GM12878 (cell line): ENCODE data around the gene PAX5. TPM values are rescaled to one million over a fixed set of nuclear protein-coding genes. Genes with fewer than 3 reads are reported as not detected.

Source experiments
- ATAC-seq: fragments of 200-7000 bp; cut with Tn5 transposase; 3 replicates; pipeline ENCODE4 v1.9.1; 2020; ENCODE audit warnings: mild to moderate bottlenecking, moderate library complexity
- BruUV-seq: library from RNA; stranded (reverse); fragments of 400-500 nt; replicated peaks from 2 replicates; lab custom pipeline; 2021; lab: Mats Ljungman, UMichigan
- CTCF ChIA-PET: fragments of 300-600 bp; sonication (Branson Sonifier 250); formaldehyde crosslinking; extraction: SDS; loops from one replicate; lab custom pipeline; 2021; ENCODE audit warnings: inconsistent platforms; lab: Yijun Ruan, JAX
- POLR2A ChIA-PET: fragments of 350-600 bp; formaldehyde crosslinking; extraction: SDS; loops from one replicate; lab custom pipeline; 2021; ENCODE audit warnings: inconsistent platforms; lab: Charles Lee
- RAD21 ChIA-PET: fragments of 300-600 bp; sonication (Branson Sonifier 250); formaldehyde crosslinking; loops from one replicate; lab custom pipeline; 2023; ENCODE audit warnings: antibody characterized with exemption; ENCODE audit not compliant: unreplicated experiment; lab: Charles Lee
- SMC1A ChIA-PET: fragments of 300-600 bp; sonication (Branson Sonifier 250); formaldehyde crosslinking; loops from one replicate; lab custom pipeline; 2023; ENCODE audit not compliant: unreplicated experiment, uncharacterized antibody; lab: Charles Lee
- DNase-seq: peaks from one replicate; pipeline ENCODE4 v3.0.0-alpha.2; 2011; ENCODE audit warnings: low read depth, low spot score
- FAIRE-seq: peaks from 3 replicates; lab custom pipeline; 2011; peaks lifted over from hg19 to GRCh38; lab: Jason Lieb, UNC
- H2AFZ ChIP-seq: 2 replicates; pipeline ENCODE4 v1.6.0; 2011; ENCODE audit warnings: low read depth, low read length, control low read depth; ENCODE audit not compliant: control insufficient read depth
- H3K27ac ChIP-seq: 2 replicates; pipeline ENCODE4 v1.5.1; 2011; ENCODE audit warnings: control low read depth; ENCODE audit not compliant: control insufficient read depth, insufficient read depth
- H3K27me3 ChIP-seq, 2 experiments: replicated peaks in 1 of 2; 2 replicates each; pipeline versions ENCODE4 v1.6.0 to v1.6.1; 2011; ENCODE audit warnings: low read length in 1 of 2; ENCODE audit not compliant: control insufficient read depth in 2 of 2, insufficient read depth in 2 of 2
- H3K36me3 ChIP-seq, 2 experiments: 2 replicates each; pipeline ENCODE4 v1.5.1; 2011; ENCODE audit warnings: low read length in 1 of 2; ENCODE audit not compliant: control insufficient read depth in 2 of 2, insufficient read depth in 2 of 2
- H3K4me1 ChIP-seq: 2 replicates; pipeline ENCODE4 v1.6.1; 2011; ENCODE audit warnings: mild to moderate bottlenecking, low read length, moderate library complexity, mixed read lengths; ENCODE audit not compliant: control insufficient read depth, insufficient read depth
- H3K4me2 ChIP-seq: 2 replicates; pipeline ENCODE4 v1.6.0; 2011; ENCODE audit warnings: control low read depth; ENCODE audit not compliant: control insufficient read depth, insufficient read depth
- H3K4me3 ChIP-seq: fragments of 200-600 bp; sonication (generic); 2 replicates; pipeline ENCODE4 v1.5.1; 2016
- H3K79me2 ChIP-seq: 2 replicates; pipeline ENCODE4 v1.6.0; 2011; ENCODE audit warnings: low read length; ENCODE audit not compliant: control insufficient read depth, insufficient read depth
- H3K9ac ChIP-seq: 2 replicates; pipeline ENCODE4 v1.8.0; 2011; ENCODE audit warnings: low read length, control low read depth, mixed read lengths; ENCODE audit not compliant: control insufficient read depth, insufficient read depth
- H3K9me3 ChIP-seq: replicated peaks from 3 replicates; pipeline ENCODE4 v1.5.1; 2011; ENCODE audit warnings: mild to moderate bottlenecking, low read length; ENCODE audit not compliant: control insufficient read depth, insufficient read depth
- H4K20me1 ChIP-seq: 2 replicates; pipeline ENCODE4 v1.6.0; 2011; ENCODE audit not compliant: control insufficient read depth, insufficient read depth
- ETV6 ChIP-seq, 2 experiments: fragments of 450-650 bp in 1 of 2; IDR thresholded peaks in 1 of 2; conservative IDR thresholded peaks in 1 of 2; 2 replicates each; pipeline ENCODE4 v1.6.1; 2014; ENCODE audit warnings: antibody characterized with exemption in 1 of 2, borderline replicate concordance in 1 of 2, low read depth in 1 of 2, mild to moderate bottlenecking in 1 of 2, moderate library complexity in 1 of 2
- FOXM1 ChIP-seq: IDR thresholded peaks from 2 replicates; pipeline ENCODE4 v1.6.1; 2012; ENCODE audit warnings: low read depth, mild to moderate bottlenecking, inconsistent platforms, low read length, moderate library complexity
- HCFC1 ChIP-seq: fragments of 150-350 bp; IDR thresholded peaks from 2 replicates; pipeline ENCODE4 v1.6.1; 2014; ENCODE audit warnings: low read length
- HDAC6 ChIP-seq: fragments of 200-600 bp; sonication (generic); IDR thresholded peaks from one replicate; pipeline ENCODE4 v1.8.0; 2017; ENCODE audit warnings: antibody characterized with exemption; ENCODE audit not compliant: unreplicated experiment
- MYC ChIP-seq: IDR thresholded peaks from 2 replicates; pipeline ENCODE4 v1.6.1; 2011; ENCODE audit warnings: mild to moderate bottlenecking, low read length, moderate library complexity, inconsistent platforms; ENCODE audit not compliant: insufficient read depth, insufficient replicate concordance, insufficient read length, severe bottlenecking
- SMAD5 ChIP-seq: IDR thresholded peaks from 2 replicates; pipeline ENCODE4 v1.6.1; 2016; ENCODE audit warnings: antibody characterized with exemption, low read depth
- SUPT20H ChIP-seq: IDR thresholded peaks from 2 replicates; pipeline ENCODE4 v1.6.1; 2011; ENCODE audit warnings: low read depth, mild to moderate bottlenecking, low read length, moderate library complexity, borderline replicate concordance; ENCODE audit not compliant: control insufficient read depth
- ZSCAN29 ChIP-seq: fragments of 450-650 bp; IDR thresholded peaks from 2 replicates; pipeline ENCODE4 v1.6.1; 2017; ENCODE audit warnings: mild to moderate bottlenecking, moderate library complexity
- WGBS: methylation state at CpG from one replicate; pipeline ENCODE4 v1.1.6; 2016; ENCODE audit warnings: low lambda C conversion rate; ENCODE audit not compliant: insufficient replicate concordance, insufficient coverage; ENCODE audit errors: missing lambda C conversion rate; 5-methylcytosine and 5-hydroxymethylcytosine counted together
- in situ Hi-C: fragments of 300-500 bp; cut with MboI; formaldehyde crosslinking; loops from 9 replicates; pipeline ENCODE4 v1.14.3; 2018; ENCODE audit warnings: mixed read lengths
- intact Hi-C: fragments of 100-400 bp; cut with micrococcal nuclease; formaldehyde crosslinking; loops from one replicate; pipeline ENCODE4 v1.14.2; 2022; ENCODE audit not compliant: unreplicated experiment
- polyA plus RNA-seq, 11 experiments: library from polyadenylated mRNA; depleted of rRNA in 4 of 11; unstranded in 6 of 11; stranded (reverse) in 5 of 11; fragments of >200 nt; fragmentation: Nextera tagmentation in 4 of 11; fragmentation: Illumina TruSeq in 1 of 11; extraction: Ambion mirVana in 4 of 11; extraction: Trizol in 1 of 11; gene quantifications; 1 replicate in 1 of 11; 2 replicates in 10 of 11; pipeline versions ENCODE4 v1.2.1 to v1.2.3, GENCODE V29; 2011 to 2016; ENCODE audit warnings: inconsistent platforms in 2 of 11, missing spikeins in 2 of 11, low read depth in 1 of 11
- total RNA-seq, 4 experiments: library from RNA; depleted of rRNA in 3 of 4; stranded (reverse); fragments of >200 nt in 3 of 4; fragmentation: Illumina TruSeq in 1 of 4; extraction: Trizol in 1 of 4; gene quantifications; 2 replicates each; pipeline versions ENCODE4 v1.2.1 to v1.2.3, GENCODE V29; 2013 to 2021
- TF ChIP-seq, protein P1 (sequence below): fragments of 150-350 bp; IDR thresholded peaks from 2 replicates; pipeline ENCODE4 v1.6.1; 2014; ENCODE audit warnings: mild to moderate bottlenecking, low read depth, low read length
- TF ChIP-seq, protein P2 (sequence below): fragments of 450-650 bp; IDR thresholded peaks from 2 replicates; pipeline ENCODE4 v1.6.1; 2018; ENCODE audit warnings: borderline replicate concordance, mild to moderate bottlenecking; ENCODE audit not compliant: partially characterized antibody
- TF ChIP-seq, protein P3 (sequence below): IDR thresholded peaks from 2 replicates; pipeline ENCODE4 v1.6.1; 2012; ENCODE audit warnings: mild to moderate bottlenecking, low read depth, low read length
- TF ChIP-seq, protein P4 (sequence below): IDR thresholded peaks from 2 replicates; pipeline ENCODE4 v1.6.1; 2011; ENCODE audit warnings: mild to moderate bottlenecking, low read depth, low read length, moderate library complexity; ENCODE audit not compliant: insufficient replicate concordance

Gene PAX5
- total and polyA plus RNA-seq, 10 of the 15 experiments (the other 5 are each of a cell fraction or from before 2014, with no cell fraction given) = 2.2 to 123 (median 31.9) TPM

DNA sequence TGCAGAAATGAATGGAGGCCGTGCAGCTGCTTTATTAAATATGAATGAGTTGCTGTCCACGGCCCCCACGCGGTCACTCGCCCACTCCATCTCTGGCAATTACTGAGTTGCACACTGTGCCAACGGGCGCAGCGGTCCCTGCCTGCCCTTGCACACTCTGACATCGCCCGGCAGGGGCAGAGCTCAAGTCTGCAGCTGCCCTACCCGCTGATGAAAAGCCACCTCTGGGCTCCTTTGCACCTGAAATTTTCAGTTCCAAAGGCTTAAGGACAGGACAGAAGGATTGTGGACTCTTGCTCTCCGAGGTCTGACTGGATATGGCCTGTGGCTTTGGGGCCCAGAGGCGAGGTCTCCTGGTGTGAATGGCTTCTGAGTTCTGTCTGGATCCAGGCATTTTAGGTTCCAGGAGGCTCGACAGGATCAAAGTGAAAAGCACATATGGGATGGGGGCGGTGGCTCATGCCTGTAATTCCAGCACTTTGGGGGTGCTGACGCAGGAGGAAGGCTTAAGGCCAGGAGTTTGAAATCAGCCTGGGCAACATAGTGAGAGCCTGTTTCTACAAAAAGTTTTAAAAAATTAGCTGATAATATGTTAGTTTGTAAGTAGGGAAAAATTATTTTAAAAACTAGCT lies 201.8 kb downstream of the PAX5 start:
- Histone ChIP-seq H3K4me3 (no peak overlapping the region), H3K4me2 (no peak overlapping the region), H2AFZ (no peak overlapping the region), H3K27me3 (no peaks in the 10 kb centered on the region), H3K4me1 (no peaks in the 10 kb centered on the region; the same call in 1 of the 2 replicates), H3K79me2 (no peaks in the 10 kb centered on the region), H3K36me3 (peaks cover 0 to 3% of the 10 kb centered on the region in 2 experiments; a peak in 2 of 4 replicates), H3K9me3 (no peaks in the 10 kb centered on the region), H4K20me1 (no peaks in the 10 kb centered on the region), H3K27ac (no peak overlapping the region), H3K9ac (no peak overlapping the region)
- no TSS peak for BruUV-seq
- intact Hi-C loops (no loop called here), in situ Hi-C loops (no loop called here)
- RAD21 ChIA-PET = no interaction called here
- DNase-seq (no peak), FAIRE-seq (no peak), ATAC-seq (no peak)
- CTCF ChIA-PET = interaction anchor here (1.0 kb wide), 1 partner anchor 14 kb away, joined by 3 read pairs; no protein-coding TSS in a partner anchor
- WGBS = 66% methylated on average over 16 of the region's 16 CpGs
- SMC1A ChIA-PET = interaction anchor here (0.9 kb wide), 1 partner anchor 38 kb away, joined by 3 read pairs; no protein-coding TSS in a partner anchor
- POLR2A ChIA-PET = no interaction called here
- TF ChIP-seq HDAC6 (no peak), SMAD5 (no peak), MYC (no peak), ETV6 (conservative IDR thresholded peaks at IDR 0.05 in 1 of 2, IDR thresholded peaks at IDR 0.05 in 1 of 2; ENCODE audit: borderline replicate concordance in 1 of 2, low read depth in 1 of 2) (no peak), ZSCAN29 (no peak), SUPT20H (no peak), HCFC1 (no peak), FOXM1 (no peak)
- TF ChIP-seq, protein P1, sequence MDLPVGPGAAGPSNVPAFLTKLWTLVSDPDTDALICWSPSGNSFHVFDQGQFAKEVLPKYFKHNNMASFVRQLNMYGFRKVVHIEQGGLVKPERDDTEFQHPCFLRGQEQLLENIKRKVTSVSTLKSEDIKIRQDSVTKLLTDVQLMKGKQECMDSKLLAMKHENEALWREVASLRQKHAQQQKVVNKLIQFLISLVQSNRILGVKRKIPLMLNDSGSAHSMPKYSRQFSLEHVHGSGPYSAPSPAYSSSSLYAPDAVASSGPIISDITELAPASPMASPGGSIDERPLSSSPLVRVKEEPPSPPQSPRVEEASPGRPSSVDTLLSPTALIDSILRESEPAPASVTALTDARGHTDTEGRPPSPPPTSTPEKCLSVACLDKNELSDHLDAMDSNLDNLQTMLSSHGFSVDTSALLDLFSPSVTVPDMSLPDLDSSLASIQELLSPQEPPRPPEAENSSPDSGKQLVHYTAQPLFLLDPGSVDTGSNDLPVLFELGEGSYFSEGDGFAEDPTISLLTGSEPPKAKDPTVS = no peak
- TF ChIP-seq, protein P2, sequence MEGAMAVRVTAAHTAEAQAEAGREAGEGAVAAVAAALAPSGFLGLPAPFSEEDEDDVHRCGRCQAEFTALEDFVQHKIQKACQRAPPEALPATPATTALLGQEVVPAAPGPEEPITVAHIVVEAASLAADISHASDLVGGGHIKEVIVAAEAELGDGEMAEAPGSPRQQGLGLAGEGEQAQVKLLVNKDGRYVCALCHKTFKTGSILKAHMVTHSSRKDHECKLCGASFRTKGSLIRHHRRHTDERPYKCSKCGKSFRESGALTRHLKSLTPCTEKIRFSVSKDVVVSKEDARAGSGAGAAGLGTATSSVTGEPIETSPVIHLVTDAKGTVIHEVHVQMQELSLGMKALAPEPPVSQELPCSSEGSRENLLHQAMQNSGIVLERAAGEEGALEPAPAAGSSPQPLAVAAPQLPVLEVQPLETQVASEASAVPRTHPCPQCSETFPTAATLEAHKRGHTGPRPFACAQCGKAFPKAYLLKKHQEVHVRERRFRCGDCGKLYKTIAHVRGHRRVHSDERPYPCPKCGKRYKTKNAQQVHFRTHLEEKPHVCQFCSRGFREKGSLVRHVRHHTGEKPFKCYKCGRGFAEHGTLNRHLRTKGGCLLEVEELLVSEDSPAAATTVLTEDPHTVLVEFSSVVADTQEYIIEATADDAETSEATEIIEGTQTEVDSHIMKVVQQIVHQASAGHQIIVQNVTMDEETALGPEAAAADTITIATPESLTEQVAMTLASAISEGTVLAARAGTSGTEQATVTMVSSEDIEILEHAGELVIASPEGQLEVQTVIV = no peak
- TF ChIP-seq, protein P3, sequence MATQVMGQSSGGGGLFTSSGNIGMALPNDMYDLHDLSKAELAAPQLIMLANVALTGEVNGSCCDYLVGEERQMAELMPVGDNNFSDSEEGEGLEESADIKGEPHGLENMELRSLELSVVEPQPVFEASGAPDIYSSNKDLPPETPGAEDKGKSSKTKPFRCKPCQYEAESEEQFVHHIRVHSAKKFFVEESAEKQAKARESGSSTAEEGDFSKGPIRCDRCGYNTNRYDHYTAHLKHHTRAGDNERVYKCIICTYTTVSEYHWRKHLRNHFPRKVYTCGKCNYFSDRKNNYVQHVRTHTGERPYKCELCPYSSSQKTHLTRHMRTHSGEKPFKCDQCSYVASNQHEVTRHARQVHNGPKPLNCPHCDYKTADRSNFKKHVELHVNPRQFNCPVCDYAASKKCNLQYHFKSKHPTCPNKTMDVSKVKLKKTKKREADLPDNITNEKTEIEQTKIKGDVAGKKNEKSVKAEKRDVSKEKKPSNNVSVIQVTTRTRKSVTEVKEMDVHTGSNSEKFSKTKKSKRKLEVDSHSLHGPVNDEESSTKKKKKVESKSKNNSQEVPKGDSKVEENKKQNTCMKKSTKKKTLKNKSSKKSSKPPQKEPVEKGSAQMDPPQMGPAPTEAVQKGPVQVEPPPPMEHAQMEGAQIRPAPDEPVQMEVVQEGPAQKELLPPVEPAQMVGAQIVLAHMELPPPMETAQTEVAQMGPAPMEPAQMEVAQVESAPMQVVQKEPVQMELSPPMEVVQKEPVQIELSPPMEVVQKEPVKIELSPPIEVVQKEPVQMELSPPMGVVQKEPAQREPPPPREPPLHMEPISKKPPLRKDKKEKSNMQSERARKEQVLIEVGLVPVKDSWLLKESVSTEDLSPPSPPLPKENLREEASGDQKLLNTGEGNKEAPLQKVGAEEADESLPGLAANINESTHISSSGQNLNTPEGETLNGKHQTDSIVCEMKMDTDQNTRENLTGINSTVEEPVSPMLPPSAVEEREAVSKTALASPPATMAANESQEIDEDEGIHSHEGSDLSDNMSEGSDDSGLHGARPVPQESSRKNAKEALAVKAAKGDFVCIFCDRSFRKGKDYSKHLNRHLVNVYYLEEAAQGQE = no peak
- TF ChIP-seq, protein P4, sequence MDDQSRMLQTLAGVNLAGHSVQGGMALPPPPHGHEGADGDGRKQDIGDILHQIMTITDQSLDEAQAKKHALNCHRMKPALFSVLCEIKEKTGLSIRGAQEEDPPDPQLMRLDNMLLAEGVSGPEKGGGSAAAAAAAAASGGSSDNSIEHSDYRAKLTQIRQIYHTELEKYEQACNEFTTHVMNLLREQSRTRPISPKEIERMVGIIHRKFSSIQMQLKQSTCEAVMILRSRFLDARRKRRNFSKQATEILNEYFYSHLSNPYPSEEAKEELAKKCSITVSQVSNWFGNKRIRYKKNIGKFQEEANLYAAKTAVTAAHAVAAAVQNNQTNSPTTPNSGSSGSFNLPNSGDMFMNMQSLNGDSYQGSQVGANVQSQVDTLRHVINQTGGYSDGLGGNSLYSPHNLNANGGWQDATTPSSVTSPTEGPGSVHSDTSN = no peak
